GDM1 (cell line): ENCODE data around the gene CPNE4.
"Not testable (repeated sequence)": the region's sequence is repeated elsewhere in the genome, so short reads cannot be mapped to it uniquely, and the experiment has no call there.

Experiments used
- DNase-seq: peaks from one replicate; lab custom pipeline; 2025; lab: John Stamatoyannopoulos, UW

CPNE4 gene

DNA sequence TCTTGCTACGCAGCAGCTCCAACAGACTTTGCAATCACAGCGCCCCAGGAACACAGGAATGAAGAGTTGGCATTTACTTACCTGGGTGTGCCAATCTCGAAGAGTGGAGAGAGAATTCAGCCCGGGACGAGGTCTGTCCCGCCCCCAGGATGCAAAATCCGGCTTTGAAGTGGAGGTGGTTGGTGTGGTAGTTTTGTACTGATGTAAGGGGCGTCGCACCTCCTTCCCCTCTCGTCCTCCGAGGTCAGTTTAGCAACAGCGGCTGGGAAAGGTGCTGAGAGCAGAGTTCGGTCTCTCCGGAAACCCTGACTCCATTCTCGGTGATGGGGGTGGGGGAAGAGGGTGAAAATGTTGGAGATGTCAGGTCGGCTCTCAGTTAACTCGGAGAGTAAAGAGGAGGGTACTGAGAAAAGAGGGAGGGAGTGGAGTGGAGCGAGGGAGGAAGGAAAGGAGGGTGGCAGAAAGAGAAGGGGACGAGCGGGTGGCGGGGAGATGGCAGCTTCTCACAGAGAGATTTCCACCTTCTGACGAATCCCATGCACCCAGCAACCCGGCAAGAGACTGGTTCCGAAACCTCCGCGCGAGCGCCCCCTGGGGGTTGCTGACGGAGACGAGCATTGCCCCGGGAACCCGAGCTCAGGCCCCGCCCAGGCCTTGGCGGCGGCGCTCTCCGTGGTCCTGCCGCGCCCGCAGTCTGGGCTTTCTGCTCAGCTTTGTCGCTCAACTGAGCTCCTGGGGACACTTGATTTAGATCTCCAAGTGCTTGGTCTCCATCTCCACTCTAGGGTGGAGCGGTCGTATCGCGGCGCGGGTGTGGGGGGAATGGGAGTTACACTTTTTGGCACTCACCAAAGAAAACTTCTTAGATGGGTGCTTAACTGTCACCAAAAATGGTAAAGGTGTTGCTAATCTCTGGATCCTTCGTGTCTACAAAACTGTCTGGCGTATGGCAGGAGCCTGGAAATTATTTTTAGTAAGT, at the start of gene CPNE4:
CPNE4 (minus strand) TSS at position 529 of the 979 bp plus-strand sequence.
- peak; percentile 70 for DNase-seq

GRCh38 chr3:132083583-132084279, 48.9 kb upstream of the CPNE4 start:
- DNase-seq: no peak

DNA sequence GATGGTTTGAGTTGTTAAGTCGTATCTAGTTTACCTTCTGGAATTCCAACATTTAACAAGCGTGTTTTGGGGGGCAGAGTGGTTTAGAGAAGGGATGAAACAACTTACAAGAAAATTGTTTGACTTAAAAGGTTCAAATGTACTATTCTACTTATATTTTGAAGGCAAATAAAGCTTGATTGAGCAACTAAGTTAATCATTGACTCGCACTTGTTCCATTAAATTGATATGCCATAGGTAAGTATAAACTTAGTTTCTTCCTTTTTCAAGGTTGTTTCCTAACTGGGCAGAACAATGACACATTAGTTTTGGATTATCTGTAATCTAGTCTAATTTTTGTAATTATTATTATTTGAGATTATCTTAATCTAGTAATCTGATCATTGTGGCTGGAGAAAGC, 48.3 kb upstream of the CPNE4 start:
- no peak for DNase-seq

- no peak for DNase-seq
Measured at GRCh38 chr3:132079147-132079546, 44.3 kb upstream of the CPNE4 start.

DNA sequence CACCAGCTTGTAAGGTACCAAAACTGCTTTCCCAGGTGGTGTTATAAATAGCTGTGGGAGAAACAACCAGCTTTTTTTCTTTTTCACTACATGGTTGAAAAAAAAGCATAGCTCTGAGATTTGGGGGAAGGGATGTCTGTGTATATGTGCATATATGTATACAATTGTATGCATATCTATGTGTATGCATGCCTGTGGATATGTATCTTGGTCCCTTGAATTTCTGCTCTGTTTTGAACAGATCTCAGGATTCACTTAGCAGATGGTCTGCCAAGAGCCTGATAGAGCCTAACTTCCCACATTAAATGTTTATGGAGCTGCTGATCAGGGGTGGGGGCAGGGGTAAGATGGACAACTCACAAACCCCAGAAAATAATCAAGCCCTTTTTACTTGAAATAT, 39.0 kb upstream of the CPNE4 start:
- DNase-seq: no peak

GRCh38 chr3:132071043-132071442, 36.2 kb upstream of the CPNE4 start:
- DNase-seq: no peak

DNA sequence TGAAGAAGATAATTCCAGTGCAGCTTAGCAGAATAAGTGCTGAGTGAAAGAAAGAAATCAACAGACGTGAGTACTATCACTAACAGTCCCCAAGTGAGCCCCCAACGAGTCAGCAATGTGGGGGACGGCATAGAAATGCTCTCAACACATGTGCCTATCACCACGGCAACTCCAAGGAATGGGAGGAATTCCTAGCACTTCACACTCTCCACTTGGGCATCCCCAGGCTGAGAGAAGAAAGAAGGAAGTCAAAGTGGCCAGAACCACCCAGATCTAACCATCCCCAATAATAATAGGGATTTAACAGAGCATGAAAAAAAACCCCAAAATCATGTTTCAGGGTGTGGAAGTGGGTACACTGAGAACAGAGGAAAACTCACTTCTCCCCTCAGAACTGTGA, 29.3 kb upstream of the CPNE4 start:
- DNase-seq: no peak

- DNase-seq: no peak
Measured at GRCh38 chr3:132062535-132062934, 27.7 kb upstream of the CPNE4 start.

GRCh38 chr3:132055872-132056271, 21.1 kb upstream of the CPNE4 start:
- DNase-seq: no peak

DNA sequence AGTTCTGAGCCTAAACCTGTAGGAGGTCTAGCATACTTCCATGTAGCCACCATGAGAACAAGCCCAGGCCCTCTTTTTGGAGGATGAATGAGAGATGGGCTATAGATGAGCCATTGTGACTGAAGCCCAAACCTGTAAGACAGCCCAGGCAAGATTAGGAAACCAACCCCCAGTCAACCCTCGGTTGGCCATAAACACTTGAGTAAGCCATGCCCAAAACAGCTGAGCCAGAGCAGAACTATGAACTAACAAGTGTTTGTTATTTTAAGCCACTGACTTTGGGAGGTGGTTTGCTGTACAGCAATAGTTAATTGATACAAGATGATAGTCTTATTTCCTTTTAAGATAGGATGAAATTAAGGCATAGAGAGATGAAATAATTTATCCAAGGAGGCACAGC, 12.4 kb upstream of the CPNE4 start:
- no peak for DNase-seq

GRCh38 chr3:132044874-132045273, 10.1 kb upstream of the CPNE4 start:
- DNase-seq: not testable (repeated sequence)

GRCh38 chr3:132042681-132043080, 7.9 kb upstream of the CPNE4 start:
- no peak for DNase-seq

GRCh38 chr3:132038198-132038825, 3.5 kb upstream of the CPNE4 start:
- no peak for DNase-seq

GRCh38 chr3:132037581-132037980, 2.8 kb upstream of the CPNE4 start:
- DNase-seq: no peak

- DNase-seq: no peak
Measured at GRCh38 chr3:132037056-132037455, 2.2 kb upstream of the CPNE4 start.

GRCh38 chr3:132034097-132034485, 723 bp downstream of the CPNE4 start:
- DNase-seq: no peak

DNA sequence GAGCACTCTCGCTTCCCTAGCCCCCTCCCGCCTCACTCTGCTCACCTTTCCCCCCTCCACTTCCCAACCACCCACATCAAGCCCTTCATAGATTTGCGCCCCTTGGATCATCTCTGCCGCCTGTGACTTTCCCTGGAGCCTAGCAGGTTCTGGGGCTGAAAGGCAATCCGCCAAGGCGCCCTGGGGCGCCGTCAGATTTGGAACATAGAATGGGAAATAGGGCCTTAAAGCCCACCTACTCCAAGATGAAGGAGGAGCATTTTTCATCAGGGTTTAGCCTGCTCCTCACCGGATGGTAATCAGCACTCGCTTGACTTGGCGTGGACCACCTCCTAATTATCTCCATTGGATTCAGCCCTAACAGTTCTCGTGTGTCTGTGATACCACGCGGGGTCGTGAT, 1.3 kb downstream of the CPNE4 start:
- no peak for DNase-seq

GRCh38 chr3:132032959-132033358, 1.9 kb downstream of the CPNE4 start:
- DNase-seq: no peak

- DNase-seq: peak; percentile 46
Measured at GRCh38 chr3:132029182-132029902, 5.5 kb downstream of the CPNE4 start.

- no peak for DNase-seq
Measured at GRCh38 chr3:132022914-132023313, 11.9 kb downstream of the CPNE4 start.

DNA sequence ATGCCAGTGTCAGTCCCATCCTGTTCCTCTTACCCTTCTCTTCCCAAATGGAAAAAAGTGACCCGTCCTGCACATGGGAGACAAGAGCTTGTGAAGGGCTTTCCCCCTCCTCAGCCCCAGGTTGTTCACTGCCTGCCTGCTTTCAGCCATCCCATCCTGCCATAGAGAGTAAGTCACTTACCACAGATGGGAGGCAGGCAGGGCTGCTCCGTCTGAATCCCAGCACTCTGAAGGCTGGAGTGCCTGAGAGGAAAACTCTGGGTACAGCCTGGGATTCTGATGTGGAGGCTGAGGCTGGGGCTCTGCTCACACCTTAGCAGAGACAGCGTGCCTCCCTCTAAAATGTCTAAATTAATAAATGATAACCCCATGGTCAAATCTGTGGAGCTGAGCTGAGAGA, 14.8 kb downstream of the CPNE4 start:
- no peak for DNase-seq

DNA sequence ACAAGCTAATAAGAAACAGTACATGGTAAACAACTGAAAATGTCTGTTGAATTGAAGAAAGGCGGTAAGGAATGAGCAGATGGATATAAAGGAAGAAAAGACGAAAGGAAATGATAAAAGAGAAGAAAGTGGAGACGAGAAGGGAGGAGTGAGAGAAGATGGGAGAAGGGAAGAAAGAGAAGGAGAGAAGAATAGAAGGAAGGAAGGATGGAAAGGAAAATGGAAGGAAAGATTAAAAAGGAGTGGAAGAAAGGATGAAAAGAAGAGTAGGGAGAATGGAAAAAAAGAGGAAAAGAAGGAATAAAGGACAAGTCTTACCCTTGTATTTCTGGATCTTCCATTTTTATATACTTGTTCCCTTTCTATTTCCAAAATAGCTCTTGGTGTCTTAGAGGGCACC, 17.7 kb downstream of the CPNE4 start:
- no peak for DNase-seq
